Stomach (tissue), 4 donors: ENCODE measurements around the gene VIT.

ENCODE experiments used
- EP300 ChIP-seq: sonication (generic); formaldehyde crosslinking; IDR thresholded peaks from one replicate; pipeline ENCODE4 v1.6.1; 2017; ENCODE audit warnings: antibody characterized with exemption
- POLR2A ChIP-seq, 4 donors: fragments of 450-650 bp; IDR thresholded peaks; one replicate each; pipeline ENCODE4 v1.6.1; 2016; ENCODE audit warnings: antibody characterized with exemption in 4 of 4, control low read depth in 2 of 4, mild to moderate bottlenecking in 1 of 4, moderate library complexity in 1 of 4
- POLR2AphosphoS5 ChIP-seq, 3 donors: sonication (generic); formaldehyde crosslinking; IDR thresholded peaks; one replicate each; pipeline ENCODE4 v1.6.1; 2016; ENCODE audit warnings: antibody characterized with exemption in 3 of 3
- TF ChIP-seq, protein P1 (sequence below), 7 experiments: fragments of 450-650 bp in 4 of 7; fragments of 200-600 bp in 3 of 7; sonication (generic) in 3 of 7; IDR thresholded peaks; one replicate each; pipeline ENCODE4 v1.5.1; 2016 to 2019; ENCODE audit warnings: antibody characterized with exemption in 7 of 7, control low read depth in 2 of 7, mild to moderate bottlenecking in 1 of 7

DNA sequence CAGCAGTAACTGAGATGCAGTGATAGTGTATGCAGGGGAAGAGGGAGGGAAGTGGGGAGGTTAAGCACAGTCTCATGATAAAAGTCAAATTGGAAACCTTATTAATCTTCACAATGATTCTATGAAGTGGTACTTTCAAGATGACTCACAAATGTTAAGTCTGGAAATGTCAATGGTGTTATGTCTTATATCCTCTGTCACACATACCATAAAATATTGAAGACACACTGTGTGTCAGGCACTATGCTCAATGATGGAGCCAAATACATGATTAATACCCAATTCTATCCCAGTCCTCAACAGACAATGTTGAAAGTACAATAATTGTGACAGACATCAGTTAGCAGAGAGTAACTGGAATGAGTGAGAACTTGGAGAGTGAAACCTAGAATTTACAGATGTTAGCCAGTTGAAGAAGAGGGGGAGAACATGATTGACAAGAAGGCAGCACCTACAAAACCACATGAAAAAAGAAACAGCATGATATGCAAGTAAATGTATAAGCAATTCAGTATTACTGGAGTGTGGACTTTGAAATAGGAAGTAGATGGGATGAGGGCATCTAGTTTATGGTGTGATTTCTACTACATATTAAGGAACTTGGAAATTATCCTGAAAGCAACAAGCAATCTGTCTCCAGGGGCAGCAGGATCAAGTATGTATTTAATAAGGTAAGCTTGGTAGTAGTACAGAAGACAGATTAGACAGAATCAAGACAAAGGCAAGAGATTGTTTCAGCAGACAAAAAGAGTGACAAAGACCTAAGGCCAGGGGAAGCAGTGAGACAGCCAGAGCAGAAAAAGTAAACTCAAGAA lies 162.3 kb downstream of the VIT start:
- no peak for TF ChIP-seq POLR2AphosphoS5 (IDR thresholded peaks at IDR 0.05)
- TF ChIP-seq, protein P1, sequence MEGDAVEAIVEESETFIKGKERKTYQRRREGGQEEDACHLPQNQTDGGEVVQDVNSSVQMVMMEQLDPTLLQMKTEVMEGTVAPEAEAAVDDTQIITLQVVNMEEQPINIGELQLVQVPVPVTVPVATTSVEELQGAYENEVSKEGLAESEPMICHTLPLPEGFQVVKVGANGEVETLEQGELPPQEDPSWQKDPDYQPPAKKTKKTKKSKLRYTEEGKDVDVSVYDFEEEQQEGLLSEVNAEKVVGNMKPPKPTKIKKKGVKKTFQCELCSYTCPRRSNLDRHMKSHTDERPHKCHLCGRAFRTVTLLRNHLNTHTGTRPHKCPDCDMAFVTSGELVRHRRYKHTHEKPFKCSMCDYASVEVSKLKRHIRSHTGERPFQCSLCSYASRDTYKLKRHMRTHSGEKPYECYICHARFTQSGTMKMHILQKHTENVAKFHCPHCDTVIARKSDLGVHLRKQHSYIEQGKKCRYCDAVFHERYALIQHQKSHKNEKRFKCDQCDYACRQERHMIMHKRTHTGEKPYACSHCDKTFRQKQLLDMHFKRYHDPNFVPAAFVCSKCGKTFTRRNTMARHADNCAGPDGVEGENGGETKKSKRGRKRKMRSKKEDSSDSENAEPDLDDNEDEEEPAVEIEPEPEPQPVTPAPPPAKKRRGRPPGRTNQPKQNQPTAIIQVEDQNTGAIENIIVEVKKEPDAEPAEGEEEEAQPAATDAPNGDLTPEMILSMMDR (IDR thresholded peaks at IDR 0.05): no peak
- TF ChIP-seq POLR2A (IDR thresholded peaks at IDR 0.05): no peak
- TF ChIP-seq EP300: no peak
